ENCODE measurements around the gene MC3R. TPM values are rescaled to one million over a fixed set of nuclear protein-coding genes. Genes with fewer than 3 reads are reported as not detected.

MC3R gene
- total and polyA plus RNA-seq, 2 of the 8 experiments (the other 6 are each of a cell fraction or from before 2014, with no cell fraction given), result not detected

DNA sequence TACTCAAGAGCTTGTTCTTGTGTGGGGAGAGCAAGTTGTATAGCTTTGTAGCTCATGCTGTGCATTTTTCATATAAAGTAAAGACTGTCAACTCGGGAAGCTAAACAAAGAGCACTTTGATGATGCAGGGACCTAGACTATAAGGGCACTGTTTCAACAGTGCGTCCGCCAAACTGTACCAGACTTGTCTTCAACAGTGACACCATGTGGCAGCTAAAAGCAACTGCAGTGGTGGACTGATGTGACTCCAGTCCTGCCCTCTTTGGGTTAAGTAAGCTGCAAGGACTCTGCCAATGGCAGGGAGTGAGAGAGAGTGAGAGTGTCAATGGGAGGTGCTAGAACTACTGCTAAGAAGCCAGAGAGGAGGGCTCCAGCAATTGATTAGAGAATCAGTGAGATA, 48.1 kb upstream of the MC3R start (continued):
- TF ChIP-seq EZH2 (IDR thresholded peaks at IDR 0.05; ENCODE audit: low read depth, low read length, severe bottlenecking) (no peak), NANOG (IDR thresholded peaks at IDR 0.05; ENCODE audit: insufficient read depth, low read depth, low read length, poor library complexity, severe bottlenecking) (no peak)
